K562 (cell line): ENCODE results near the gene KCNJ10. TPM values are rescaled to one million over a fixed set of nuclear protein-coding genes. Genes with fewer than 3 reads are reported as not detected.

Experiments used
- ATAC-seq: fragments of 200-7000 bp; cut with Tn5 transposase; 3 replicates; pipeline ENCODE4 v1.9.1; 2020; ENCODE audit warnings: moderate library complexity
- BruUV-seq: library from RNA; stranded (reverse); fragments of 400-500 nt; replicated peaks from 2 replicates; lab custom pipeline; 2021; lab: Mats Ljungman, UMichigan
- CTCF ChIA-PET: fragments of 300-600 bp; formaldehyde crosslinking; extraction: SDS; loops from one replicate; lab custom pipeline; 2021; ENCODE audit warnings: low intra/inter-chr PET ratio; lab: Yijun Ruan, JAX
- POLR2A ChIA-PET: fragments of 300-600, 350-650 bp; sonication (Branson Sonifier 250); formaldehyde crosslinking; extraction: SDS; loops from one replicate; lab custom pipeline; 2021; ENCODE audit warnings: antibody characterized with exemption, inconsistent platforms; lab: Yijun Ruan, JAX
- DNase-seq, 4 experiments: peaks; one replicate each; pipeline versions ENCODE4 v3.0.0 to v3.0.0-alpha.2; 2011 to 2018; ENCODE audit warnings: low spot score in 3 of 4, mixed read lengths in 3 of 4; ENCODE audit errors: extremely low read depth in 1 of 4
- FAIRE-seq: peaks from 2 replicates; lab custom pipeline; 2011; peaks lifted over from hg19 to GRCh38; lab: Jason Lieb, UNC
- H2AFZ ChIP-seq: 2 replicates; pipeline ENCODE4 v1.6.0; 2011; ENCODE audit warnings: low read depth, low read length, control low read depth, inconsistent platforms
- H3K27ac ChIP-seq: fragments of 200-600 bp; 3 replicates; pipeline ENCODE4 v1.8.0; 2011; ENCODE audit warnings: low read depth, mild to moderate bottlenecking, control low read depth, inconsistent platforms, low read length, moderate library complexity, mixed read lengths; ENCODE audit errors: extremely low read depth
- H3K27me3 ChIP-seq, 2 experiments: fragments of 300-600 bp in 1 of 2; 2 replicates in 1 of 2; 3 replicates in 1 of 2; pipeline versions ENCODE4 v1.6.0 to v1.8.0; 2011; ENCODE audit warnings: inconsistent platforms in 2 of 2, low read length in 2 of 2, mild to moderate bottlenecking in 1 of 2, mixed read lengths in 1 of 2, moderate library complexity in 1 of 2; ENCODE audit not compliant: control insufficient read depth in 2 of 2, insufficient read depth in 2 of 2
- H3K36me3 ChIP-seq: fragments of 300-600 bp; 3 replicates; pipeline ENCODE4 v1.8.0; 2011; ENCODE audit warnings: mild to moderate bottlenecking, low read length, inconsistent platforms; ENCODE audit not compliant: control insufficient read depth, insufficient read depth
- H3K4me1 ChIP-seq, 2 experiments: fragments of 200-600 bp in 1 of 2; replicated peaks in 1 of 2; 2 replicates in 1 of 2; 3 replicates in 1 of 2; pipeline versions ENCODE4 v1.5.1 to v1.8.0; 2011; ENCODE audit warnings: inconsistent platforms in 2 of 2, low read length in 2 of 2, mild to moderate bottlenecking in 1 of 2, mixed read lengths in 1 of 2, moderate library complexity in 1 of 2; ENCODE audit not compliant: control insufficient read depth in 2 of 2, insufficient read depth in 2 of 2
- H3K4me2 ChIP-seq: 2 replicates; pipeline ENCODE4 v1.6.1; 2011; ENCODE audit warnings: low read length, control low read depth, inconsistent platforms, mixed read lengths; ENCODE audit not compliant: insufficient read depth
- H3K4me3 ChIP-seq: fragments of 200-600 bp; sonication (generic), shearing (Covaris generic); 2 replicates; pipeline ENCODE4 v1.5.1; 2016; ENCODE audit warnings: control low read depth, inconsistent platforms
- H3K79me2 ChIP-seq: fragments of 200-600 bp; 3 replicates; pipeline ENCODE4 v1.8.0; 2011; ENCODE audit warnings: low read length, inconsistent platforms; ENCODE audit not compliant: control insufficient read depth, insufficient read depth
- H3K9ac ChIP-seq, 2 experiments: 2 replicates each; pipeline versions ENCODE4 v1.6.0 to v1.6.1; 2011; ENCODE audit warnings: low read depth in 2 of 2, low read length in 2 of 2, control low read depth in 1 of 2, inconsistent platforms in 1 of 2, mild to moderate bottlenecking in 1 of 2, mixed read lengths in 1 of 2; ENCODE audit not compliant: insufficient read depth in 1 of 2
- H3K9me1 ChIP-seq: one replicate; pipeline ENCODE4 v1.6.0; 2011; ENCODE audit warnings: inconsistent platforms, mild to moderate bottlenecking, low read length, moderate library complexity; ENCODE audit not compliant: control insufficient read depth, insufficient read depth
- H3K9me3 ChIP-seq: replicated peaks from 2 replicates; pipeline ENCODE4 v1.5.1; 2011; ENCODE audit warnings: low read depth, low read length, inconsistent platforms; ENCODE audit not compliant: control insufficient read depth, insufficient read depth
- H4K20me1 ChIP-seq: replicated peaks from 2 replicates; pipeline ENCODE4 v1.6.1; 2011; ENCODE audit warnings: low read length, inconsistent platforms, mixed read lengths; ENCODE audit not compliant: control insufficient read depth, insufficient read depth
- FOXA3 ChIP-seq, 2 experiments: fragments of 450-650 bp in 1 of 2; sonication (generic) in 1 of 2; formaldehyde crosslinking; IDR thresholded peaks in 1 of 2; conservative IDR thresholded peaks in 1 of 2; 2 replicates each; pipeline versions ENCODE4 v1.4.0 to v1.8.0; 2020 to 2022; ENCODE audit warnings: mild to moderate bottlenecking in 2 of 2, missing genetic modification reagents in 1 of 2
- KLF1 ChIP-seq: fragments of 450-650 bp; IDR thresholded peaks from 2 replicates; pipeline ENCODE4 v1.6.1; 2016; ENCODE audit warnings: missing genetic modification characterization, missing compliant biosample characterization
- MED1 ChIP-seq: sonication (generic); formaldehyde crosslinking; IDR thresholded peaks from 2 replicates; pipeline ENCODE4 v1.8.1; 2023; ENCODE audit warnings: missing genetic modification reagents, borderline replicate concordance
- ZBTB7A ChIP-seq: IDR thresholded peaks from 2 replicates; pipeline ENCODE4 v1.6.1; 2011; ENCODE audit warnings: low read depth, mild to moderate bottlenecking, low read length, moderate library complexity, borderline replicate concordance; ENCODE audit not compliant: control insufficient read depth
- ZNF121 ChIP-seq: sonication (generic); formaldehyde crosslinking; conservative IDR thresholded peaks from 2 replicates; pipeline ENCODE4 v1.8.0; 2022; ENCODE audit warnings: missing genetic modification reagents
- ZNF165 ChIP-seq: fragments of 250-450 bp; sonication (Bioruptor Pico); IDR thresholded peaks from 2 replicates; pipeline ENCODE4 v1.4.0; 2020; ENCODE audit warnings: borderline replicate concordance
- WGBS: fragments of 100-300 bp; shearing (Covaris generic); methylation state at CpG from one replicate; pipeline ENCODE4 v1.1.6; 2016; ENCODE audit warnings: low coverage, mixed read lengths; ENCODE audit not compliant: insufficient coverage; ENCODE audit errors: missing lambda C conversion rate; 5-methylcytosine and 5-hydroxymethylcytosine counted together
- in situ Hi-C: fragments of 300-500 bp; cut with MboI; formaldehyde crosslinking; loops from 4 replicates; pipeline ENCODE4 v1.15.0; 2018; ENCODE audit warnings: inconsistent platforms, mixed read lengths
- intact Hi-C: fragments of 100-400 bp; cut with micrococcal nuclease; formaldehyde crosslinking; loops from 2 replicates; pipeline ENCODE4 v1.14.2; 2022
- polyA plus RNA-seq, 8 experiments: library from polyadenylated mRNA; depleted of rRNA in 4 of 8; stranded (reverse) in 5 of 8; unstranded in 3 of 8; fragments of >200 nt; fragmentation: Nextera tagmentation in 2 of 8; fragmentation: Illumina TruSeq in 1 of 8; extraction: Ambion mirVana in 2 of 8; extraction: Trizol in 1 of 8; gene quantifications; 2 replicates each; pipeline versions ENCODE4 v1.2.1 to v1.2.3, GENCODE V29; 2011 to 2014; ENCODE audit warnings: inconsistent platforms in 1 of 8, missing spikeins in 1 of 8
- total RNA-seq, 7 experiments: library from RNA; depleted of rRNA in 6 of 7; stranded (reverse); fragments of >200 nt in 6 of 7; fragmentation: Illumina TruSeq in 2 of 7; extraction: Trizol in 2 of 7; gene quantifications; 2 replicates each; pipeline versions ENCODE4 v1.2.1 to v1.2.3, GENCODE V29; 2011 to 2021; ENCODE audit warnings: low replicate concordance in 1 of 7
- TF ChIP-seq, protein P1 (sequence below): sonication (generic); formaldehyde crosslinking; IDR thresholded peaks from 2 replicates; pipeline ENCODE4 v1.8.0; 2022; ENCODE audit warnings: mild to moderate bottlenecking, missing genetic modification reagents, borderline replicate concordance
- TF ChIP-seq, protein P2 (sequence below), 2 experiments: fragments of 450-650 bp; IDR thresholded peaks; 2 replicates each; pipeline ENCODE4 v1.6.1; 2016
- TF ChIP-seq, protein P3 (sequence below), 2 experiments: fragments of 200-800 bp in 1 of 2; sonication (Bioruptor generic) in 1 of 2; sonication (generic) in 1 of 2; formaldehyde crosslinking in 1 of 2; IDR thresholded peaks in 1 of 2; conservative IDR thresholded peaks in 1 of 2; 2 replicates each; pipeline versions ENCODE4 v1.5.0 to v1.6.1; 2016 to 2020; ENCODE audit warnings: missing compliant biosample characterization in 1 of 2, missing genetic modification characterization in 1 of 2, missing genetic modification reagents in 1 of 2
- TF ChIP-seq, protein P4 (sequence below): fragments of 150-350 bp; IDR thresholded peaks from 2 replicates; pipeline ENCODE4 v1.6.1; 2014; ENCODE audit warnings: low read depth, mild to moderate bottlenecking, low read length, borderline replicate concordance

KCNJ10 gene
- total and polyA plus RNA-seq, 9 of the 15 experiments (the other 6 are each of a cell fraction or from before 2014, with no cell fraction given): 0.06 to 0.11 TPM; not detected in 7

DNA sequence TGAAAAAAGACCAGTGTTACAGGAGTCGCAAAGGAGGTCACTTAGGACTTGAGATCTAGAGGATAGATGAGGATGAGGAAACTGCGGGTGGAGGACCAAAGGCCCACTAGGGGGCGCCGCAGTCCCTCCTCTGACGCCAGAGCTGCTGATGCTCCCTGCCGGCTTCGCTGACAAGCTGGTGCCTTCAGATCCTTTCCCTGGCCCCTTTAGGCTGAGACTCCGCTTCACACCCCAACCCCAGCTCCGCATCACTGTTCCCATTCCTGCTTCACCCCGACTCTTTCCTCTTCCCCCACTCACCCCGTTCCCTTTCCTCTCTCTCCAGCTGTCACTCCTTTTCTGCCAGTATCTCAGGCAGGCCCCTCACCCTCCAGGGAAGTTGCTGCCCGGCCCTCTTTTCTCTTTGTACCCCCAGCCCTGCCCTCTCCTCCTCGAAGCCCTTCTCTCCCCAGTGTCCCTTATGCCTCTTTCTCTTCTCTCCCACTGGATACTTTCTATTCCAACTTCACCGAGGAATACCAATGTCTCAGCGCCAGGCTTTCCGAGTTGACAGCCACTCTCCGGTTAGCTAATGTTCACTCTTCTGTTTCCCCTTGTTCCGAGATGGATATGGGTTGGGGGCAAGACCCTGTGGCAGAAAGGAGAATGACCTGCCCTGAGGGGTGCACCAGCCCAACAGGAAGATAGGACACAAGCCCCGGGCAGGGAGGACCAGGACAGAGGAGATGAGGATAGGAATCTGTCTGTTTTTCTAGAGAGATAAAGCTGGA, 15.9 kb upstream of the KCNJ10 start:
- no TSS peak for BruUV-seq
- peak; percentile 92 for FAIRE-seq
- H3K9me3 ChIP-seq: no peaks in the 10 kb centered on the region
- H3K9me1 ChIP-seq: no peaks in the 10 kb centered on the region
- H2AFZ ChIP-seq: no peak overlapping the region
- no peak overlapping the region for H3K9ac ChIP-seq
- ATAC-seq: peak; percentile 97
- H4K20me1 ChIP-seq: peaks cover 7% of the 10 kb centered on the region; the same call in 1 of the 2 replicates
- peaks cover 4 to 18% of the 10 kb centered on the region in 2 experiments; a peak in 3 of 5 replicates for H3K27me3 ChIP-seq
- no peak overlapping the region for H3K4me3 ChIP-seq
- H3K4me2 ChIP-seq: no peak overlapping the region
- DNase-seq: peak; percentile 86 to 90 (median 88)
- CTCF ChIA-PET: interaction anchor here (0.7 to 1.6 kb wide), 8 partner anchors 13 to 986 kb away, joined by 3 to 10 read pairs (median 4); partner anchors contain the start of gene IGSF8
- H3K4me1 ChIP-seq: peaks cover 0 to 16% of the 10 kb centered on the region in 2 experiments; a peak in 1 of 5 replicates
- intact Hi-C loops: loop anchor here (1.0 kb wide), 2 partner anchors 77 to 290 kb away; no protein-coding TSS in a partner anchor
- 22% methylated on average over 18 of the region's 19 CpGs for WGBS
- H3K36me3 ChIP-seq: no peaks in the 10 kb centered on the region
- H3K79me2 ChIP-seq: no peaks in the 10 kb centered on the region
- in situ Hi-C loops: no loop called here
- POLR2A ChIA-PET: interaction anchor here (0.6 to 1.6 kb wide), 6 partner anchors 11 to 205 kb away, joined by 3 to 7 read pairs (median 4); no protein-coding TSS in a partner anchor
- no peak overlapping the region for H3K27ac ChIP-seq
- TF ChIP-seq, protein P1, sequence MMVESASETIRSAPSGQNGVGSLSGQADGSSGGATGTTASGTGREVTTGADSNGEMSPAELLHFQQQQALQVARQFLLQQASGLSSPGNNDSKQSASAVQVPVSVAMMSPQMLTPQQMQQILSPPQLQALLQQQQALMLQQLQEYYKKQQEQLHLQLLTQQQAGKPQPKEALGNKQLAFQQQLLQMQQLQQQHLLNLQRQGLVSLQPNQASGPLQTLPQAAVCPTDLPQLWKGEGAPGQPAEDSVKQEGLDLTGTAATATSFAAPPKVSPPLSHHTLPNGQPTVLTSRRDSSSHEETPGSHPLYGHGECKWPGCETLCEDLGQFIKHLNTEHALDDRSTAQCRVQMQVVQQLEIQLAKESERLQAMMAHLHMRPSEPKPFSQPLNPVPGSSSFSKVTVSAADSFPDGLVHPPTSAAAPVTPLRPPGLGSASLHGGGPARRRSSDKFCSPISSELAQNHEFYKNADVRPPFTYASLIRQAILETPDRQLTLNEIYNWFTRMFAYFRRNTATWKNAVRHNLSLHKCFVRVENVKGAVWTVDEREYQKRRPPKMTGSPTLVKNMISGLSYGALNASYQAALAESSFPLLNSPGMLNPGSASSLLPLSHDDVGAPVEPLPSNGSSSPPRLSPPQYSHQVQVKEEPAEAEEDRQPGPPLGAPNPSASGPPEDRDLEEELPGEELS (CRISPR knock-in tag): no peak
- TF ChIP-seq ZBTB7A: no peak
- no peak for TF ChIP-seq KLF1
- no peak for TF ChIP-seq ZNF121
- TF ChIP-seq, protein P2, sequence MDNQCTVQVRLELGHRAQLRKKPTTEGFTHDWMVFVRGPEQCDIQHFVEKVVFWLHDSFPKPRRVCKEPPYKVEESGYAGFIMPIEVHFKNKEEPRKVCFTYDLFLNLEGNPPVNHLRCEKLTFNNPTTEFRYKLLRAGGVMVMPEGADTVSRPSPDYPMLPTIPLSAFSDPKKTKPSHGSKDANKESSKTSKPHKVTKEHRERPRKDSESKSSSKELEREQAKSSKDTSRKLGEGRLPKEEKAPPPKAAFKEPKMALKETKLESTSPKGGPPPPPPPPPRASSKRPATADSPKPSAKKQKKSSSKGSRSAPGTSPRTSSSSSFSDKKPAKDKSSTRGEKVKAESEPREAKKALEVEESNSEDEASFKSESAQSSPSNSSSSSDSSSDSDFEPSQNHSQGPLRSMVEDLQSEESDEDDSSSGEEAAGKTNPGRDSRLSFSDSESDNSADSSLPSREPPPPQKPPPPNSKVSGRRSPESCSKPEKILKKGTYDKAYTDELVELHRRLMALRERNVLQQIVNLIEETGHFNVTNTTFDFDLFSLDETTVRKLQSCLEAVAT (IDR thresholded peaks at IDR 0.05): no peak
- TF ChIP-seq ZNF165 (CRISPR knock-in tag): no peak
- no peak for TF ChIP-seq FOXA3 (CRISPR knock-in tag; conservative IDR thresholded peaks at IDR 0.05 in 1 of 2, IDR thresholded peaks at IDR 0.05 in 1 of 2)
- TF ChIP-seq, protein P3, sequence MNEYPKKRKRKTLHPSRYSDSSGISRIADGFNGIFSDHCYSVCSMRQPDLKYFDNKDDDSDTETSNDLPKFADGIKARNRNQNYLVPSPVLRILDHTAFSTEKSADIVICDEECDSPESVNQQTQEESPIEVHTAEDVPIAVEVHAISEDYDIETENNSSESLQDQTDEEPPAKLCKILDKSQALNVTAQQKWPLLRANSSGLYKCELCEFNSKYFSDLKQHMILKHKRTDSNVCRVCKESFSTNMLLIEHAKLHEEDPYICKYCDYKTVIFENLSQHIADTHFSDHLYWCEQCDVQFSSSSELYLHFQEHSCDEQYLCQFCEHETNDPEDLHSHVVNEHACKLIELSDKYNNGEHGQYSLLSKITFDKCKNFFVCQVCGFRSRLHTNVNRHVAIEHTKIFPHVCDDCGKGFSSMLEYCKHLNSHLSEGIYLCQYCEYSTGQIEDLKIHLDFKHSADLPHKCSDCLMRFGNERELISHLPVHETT (CRISPR knock-in tag; conservative IDR thresholded peaks at IDR 0.05 in 1 of 2, IDR thresholded peaks at IDR 0.05 in 1 of 2): no peak
- TF ChIP-seq, protein P4, sequence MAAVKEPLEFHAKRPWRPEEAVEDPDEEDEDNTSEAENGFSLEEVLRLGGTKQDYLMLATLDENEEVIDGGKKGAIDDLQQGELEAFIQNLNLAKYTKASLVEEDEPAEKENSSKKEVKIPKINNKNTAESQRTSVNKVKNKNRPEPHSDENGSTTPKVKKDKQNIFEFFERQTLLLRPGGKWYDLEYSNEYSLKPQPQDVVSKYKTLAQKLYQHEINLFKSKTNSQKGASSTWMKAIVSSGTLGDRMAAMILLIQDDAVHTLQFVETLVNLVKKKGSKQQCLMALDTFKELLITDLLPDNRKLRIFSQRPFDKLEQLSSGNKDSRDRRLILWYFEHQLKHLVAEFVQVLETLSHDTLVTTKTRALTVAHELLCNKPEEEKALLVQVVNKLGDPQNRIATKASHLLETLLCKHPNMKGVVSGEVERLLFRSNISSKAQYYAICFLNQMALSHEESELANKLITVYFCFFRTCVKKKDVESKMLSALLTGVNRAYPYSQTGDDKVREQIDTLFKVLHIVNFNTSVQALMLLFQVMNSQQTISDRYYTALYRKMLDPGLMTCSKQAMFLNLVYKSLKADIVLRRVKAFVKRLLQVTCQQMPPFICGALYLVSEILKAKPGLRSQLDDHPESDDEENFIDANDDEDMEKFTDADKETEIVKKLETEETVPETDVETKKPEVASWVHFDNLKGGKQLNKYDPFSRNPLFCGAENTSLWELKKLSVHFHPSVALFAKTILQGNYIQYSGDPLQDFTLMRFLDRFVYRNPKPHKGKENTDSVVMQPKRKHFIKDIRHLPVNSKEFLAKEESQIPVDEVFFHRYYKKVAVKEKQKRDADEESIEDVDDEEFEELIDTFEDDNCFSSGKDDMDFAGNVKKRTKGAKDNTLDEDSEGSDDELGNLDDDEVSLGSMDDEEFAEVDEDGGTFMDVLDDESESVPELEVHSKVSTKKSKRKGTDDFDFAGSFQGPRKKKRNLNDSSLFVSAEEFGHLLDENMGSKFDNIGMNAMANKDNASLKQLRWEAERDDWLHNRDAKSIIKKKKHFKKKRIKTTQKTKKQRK: no peak
- TF ChIP-seq MED1: no peak
